HG03025 (cell line): ENCODE measurements around the gene JAM2.
A peak's percentile ranks its signal among the peaks of the same experiment; 100 is the strongest.
"Not testable (repeated sequence)": the region's sequence is repeated elsewhere in the genome, so short reads cannot be mapped to it uniquely, and the experiment has no call there.

Experiments
- ATAC-seq: cut with Tn5 transposase; IDR thresholded peaks from one replicate; pipeline ENCODE4 v1.9.1; 2021; ENCODE audit warnings: mild to moderate bottlenecking, moderate library complexity; ENCODE audit not compliant: unreplicated experiment, low FRiP score

Gene JAM2

GRCh38 chr21:25638660-25639550, at the start of gene JAM2:
TSS of gene JAM2 (plus strand) at chr21:25639258. CDS start at chr21:25639822, 564 bp downstream.
- peak; percentile 40 for ATAC-seq

GRCh38 chr21:25589887-25590286, 49.2 kb upstream of the JAM2 start:
- ATAC-seq, result no peak

GRCh38 chr21:25607151-25608043, 31.7 kb upstream of the JAM2 start, which contains the start of gene MRPL39:
TSS of gene MRPL39 (minus strand) at chr21:25607481. CDS start at chr21:25607475, 6 bp downstream.
- peak; percentile 93 for ATAC-seq

GRCh38 chr21:25608044-25608737, 30.9 kb upstream of the JAM2 start:
- peak; percentile 75 for ATAC-seq

GRCh38 chr21:25614441-25614840, 24.6 kb upstream of the JAM2 start:
- no peak for ATAC-seq

- no peak for ATAC-seq
Measured at GRCh38 chr21:25615880-25616279, 23.2 kb upstream of the JAM2 start.

GRCh38 chr21:25619198-25619597, 19.9 kb upstream of the JAM2 start:
- ATAC-seq, result no peak

- ATAC-seq, result no peak
Measured at GRCh38 chr21:25624511-25624910, 14.5 kb upstream of the JAM2 start.

GRCh38 chr21:25625036-25625435, 14.0 kb upstream of the JAM2 start:
- no peak for ATAC-seq

- not testable (repeated sequence) for ATAC-seq
Measured at GRCh38 chr21:25625776-25626555, 13.1 kb upstream of the JAM2 start.

- no peak for ATAC-seq
Measured at GRCh38 chr21:25626757-25627156, 12.3 kb upstream of the JAM2 start.

- ATAC-seq, result no peak
Measured at GRCh38 chr21:25632296-25632695, 6.8 kb upstream of the JAM2 start.

- no peak for ATAC-seq
Measured at GRCh38 chr21:25635310-25635709, 3.7 kb upstream of the JAM2 start.

GRCh38 chr21:25636727-25637126, 2.3 kb upstream of the JAM2 start:
- no peak for ATAC-seq

- ATAC-seq, result no peak
Measured at GRCh38 chr21:25637851-25638659, 1.0 kb upstream of the JAM2 start.

- ATAC-seq, result peak; percentile 65
Measured at GRCh38 chr21:25639551-25640201, 618 bp downstream of the JAM2 start.

- ATAC-seq, result peak; percentile 18
Measured at GRCh38 chr21:25640202-25640942, 1.3 kb downstream of the JAM2 start.

- ATAC-seq, result no peak
Measured at GRCh38 chr21:25640943-25641292, 1.9 kb downstream of the JAM2 start.
